DOHH2 (cell line): ENCODE data around the gene CTDSPL.

Experiments
- H3F3A ChIP-seq: fragments of 200-600 bp; sonication (generic), shearing (Covaris generic); 2 replicates; pipeline ENCODE4 v1.6.0; 2016; ENCODE audit warnings: antibody characterized with exemption, mild to moderate bottlenecking; ENCODE audit not compliant: control insufficient read depth, insufficient read depth
- H3K27ac ChIP-seq: fragments of 200-600 bp; sonication (generic); 2 replicates; pipeline ENCODE4 v1.5.1; 2014; ENCODE audit warnings: low read depth, mild to moderate bottlenecking, low read length, moderate library complexity
- H3K27me3 ChIP-seq: fragments of 200-600 bp; sonication (generic); 2 replicates; pipeline ENCODE4 v1.6.1; 2014; ENCODE audit warnings: mild to moderate bottlenecking, low read length, mixed read lengths; ENCODE audit not compliant: control insufficient read depth
- H3K36me3 ChIP-seq: fragments of 200-600 bp; sonication (generic); 2 replicates; pipeline ENCODE4 v1.6.1; 2014; ENCODE audit warnings: mild to moderate bottlenecking, low read length, moderate library complexity, mixed read lengths; ENCODE audit not compliant: control insufficient read depth
- H3K4me1 ChIP-seq: fragments of 200-600 bp; sonication (generic); 2 replicates; pipeline ENCODE4 v1.6.1; 2014; ENCODE audit warnings: mild to moderate bottlenecking, low read length, mixed read lengths; ENCODE audit not compliant: control insufficient read depth
- H3K4me2 ChIP-seq: fragments of 200-600 bp; sonication (generic); 2 replicates; pipeline ENCODE4 v1.6.0; 2014; ENCODE audit warnings: mild to moderate bottlenecking, low read length, moderate library complexity
- H3K4me3 ChIP-seq: fragments of 200-600 bp; sonication (generic); 2 replicates; pipeline ENCODE4 v1.5.1; 2014; ENCODE audit warnings: mild to moderate bottlenecking, low read length, mixed read lengths
- H3K79me2 ChIP-seq: fragments of 200-600 bp; sonication (generic); 2 replicates; pipeline ENCODE4 v1.6.1; 2014; ENCODE audit warnings: mild to moderate bottlenecking, low read length, mixed read lengths; ENCODE audit not compliant: control insufficient read depth
- H3K9me2 ChIP-seq: fragments of 200-600 bp; sonication (generic); replicated peaks from 2 replicates; pipeline ENCODE4 v1.6.1; 2014; ENCODE audit warnings: mild to moderate bottlenecking, low read length, mixed read lengths; ENCODE audit not compliant: control insufficient read depth
- H3K9me3 ChIP-seq: fragments of 200-600 bp; sonication (generic); 2 replicates; pipeline ENCODE4 v1.6.1; 2014; ENCODE audit warnings: antibody characterized with exemption, low read length, mixed read lengths; ENCODE audit not compliant: control insufficient read depth, insufficient read depth
- H4K20me1 ChIP-seq: fragments of 200-600 bp; sonication (generic); 2 replicates; pipeline ENCODE4 v1.6.0; 2014; ENCODE audit warnings: low read depth, mild to moderate bottlenecking, antibody characterized with exemption, low read length, moderate library complexity; ENCODE audit not compliant: control insufficient read depth, insufficient read depth
- EZH2phosphoT487 ChIP-seq: fragments of 200-600 bp; sonication (generic); IDR thresholded peaks from 2 replicates; pipeline ENCODE4 v1.6.1; 2017; ENCODE audit warnings: borderline replicate concordance, mild to moderate bottlenecking, antibody characterized with exemption, low read length, moderate library complexity, mixed read lengths
- TF ChIP-seq, protein P1 (sequence below): fragments of 200-600 bp; sonication (generic); IDR thresholded peaks from one replicate; pipeline ENCODE4 v1.5.1; 2014; ENCODE audit warnings: antibody characterized with exemption, mild to moderate bottlenecking, low read depth, low read length; ENCODE audit not compliant: poor library complexity, severe bottlenecking

CTDSPL gene

DNA sequence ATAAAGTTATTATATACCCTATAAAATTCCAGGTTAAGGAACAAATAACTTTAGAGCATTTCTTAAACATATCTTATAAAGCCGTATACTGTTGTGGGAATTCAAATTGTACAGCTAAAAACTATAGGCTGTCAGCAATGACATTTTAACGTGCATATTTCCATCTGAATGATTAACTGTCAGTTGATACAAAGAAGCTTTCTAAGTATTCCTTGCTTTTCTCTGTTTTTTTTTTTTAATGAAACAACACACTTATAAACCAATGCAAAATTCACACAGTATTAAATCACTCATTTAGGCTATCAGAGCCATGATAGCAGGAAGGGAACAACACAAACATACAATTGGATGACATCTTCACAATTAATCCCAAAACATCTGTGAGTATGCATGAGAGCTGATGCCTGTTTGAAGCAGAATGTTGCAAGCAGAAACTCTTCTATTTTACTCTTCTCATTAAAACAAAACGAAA lies 61.9 kb downstream of the CTDSPL start:
- no peaks in the 10 kb centered on the region for H3K4me1 ChIP-seq
- TF ChIP-seq, protein P1, sequence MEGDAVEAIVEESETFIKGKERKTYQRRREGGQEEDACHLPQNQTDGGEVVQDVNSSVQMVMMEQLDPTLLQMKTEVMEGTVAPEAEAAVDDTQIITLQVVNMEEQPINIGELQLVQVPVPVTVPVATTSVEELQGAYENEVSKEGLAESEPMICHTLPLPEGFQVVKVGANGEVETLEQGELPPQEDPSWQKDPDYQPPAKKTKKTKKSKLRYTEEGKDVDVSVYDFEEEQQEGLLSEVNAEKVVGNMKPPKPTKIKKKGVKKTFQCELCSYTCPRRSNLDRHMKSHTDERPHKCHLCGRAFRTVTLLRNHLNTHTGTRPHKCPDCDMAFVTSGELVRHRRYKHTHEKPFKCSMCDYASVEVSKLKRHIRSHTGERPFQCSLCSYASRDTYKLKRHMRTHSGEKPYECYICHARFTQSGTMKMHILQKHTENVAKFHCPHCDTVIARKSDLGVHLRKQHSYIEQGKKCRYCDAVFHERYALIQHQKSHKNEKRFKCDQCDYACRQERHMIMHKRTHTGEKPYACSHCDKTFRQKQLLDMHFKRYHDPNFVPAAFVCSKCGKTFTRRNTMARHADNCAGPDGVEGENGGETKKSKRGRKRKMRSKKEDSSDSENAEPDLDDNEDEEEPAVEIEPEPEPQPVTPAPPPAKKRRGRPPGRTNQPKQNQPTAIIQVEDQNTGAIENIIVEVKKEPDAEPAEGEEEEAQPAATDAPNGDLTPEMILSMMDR: no peak
- TF ChIP-seq EZH2phosphoT487: no peak
- H4K20me1 ChIP-seq: no peaks in the 10 kb centered on the region
- H3K27me3 ChIP-seq: peaks cover 8% of the 10 kb centered on the region
- H3K9me3 ChIP-seq: no peaks in the 10 kb centered on the region
- no peaks in the 10 kb centered on the region for H3F3A ChIP-seq
- H3K4me2 ChIP-seq: no peak overlapping the region
- no peak overlapping the region for H3K4me3 ChIP-seq
- no peaks in the 10 kb centered on the region for H3K79me2 ChIP-seq
- no peaks in the 10 kb centered on the region for H3K36me3 ChIP-seq
- H3K9me2 ChIP-seq: no peaks in the 10 kb centered on the region
- no peak overlapping the region for H3K27ac ChIP-seq

DNA sequence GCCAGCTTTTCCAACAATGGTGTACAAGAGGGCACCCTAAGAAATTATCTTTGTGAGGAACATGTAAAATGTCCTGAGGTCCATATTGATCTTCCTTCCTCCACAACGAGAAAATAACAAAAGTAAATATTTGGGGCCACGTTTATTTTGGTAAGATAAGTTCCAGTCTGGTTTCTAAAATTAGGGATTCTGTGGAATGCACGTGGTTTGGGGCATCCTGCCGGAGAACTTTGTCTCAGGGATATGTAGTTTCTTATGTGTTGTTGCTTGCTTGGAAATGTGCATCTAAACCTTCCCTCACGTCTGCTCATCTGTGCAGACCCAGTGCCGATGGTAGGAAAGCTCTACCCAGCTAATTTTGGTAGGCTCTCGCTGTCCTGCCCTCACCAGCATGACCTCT lies 62.8 kb downstream of the CTDSPL start:
- no peaks in the 10 kb centered on the region for H3K79me2 ChIP-seq
- H4K20me1 ChIP-seq: no peaks in the 10 kb centered on the region
- no peaks in the 10 kb centered on the region for H3F3A ChIP-seq
- no peaks in the 10 kb centered on the region for H3K9me2 ChIP-seq
- H3K4me2 ChIP-seq: no peak overlapping the region
- no peaks in the 10 kb centered on the region for H3K4me1 ChIP-seq
- peaks cover 4% of the 10 kb centered on the region for H3K27me3 ChIP-seq
- H3K9me3 ChIP-seq: no peaks in the 10 kb centered on the region
- no peak overlapping the region for H3K27ac ChIP-seq
- no peaks in the 10 kb centered on the region for H3K36me3 ChIP-seq
- H3K4me3 ChIP-seq: no peak overlapping the region
- TF ChIP-seq EZH2phosphoT487: no peak
- TF ChIP-seq, protein P1: no peak

DNA sequence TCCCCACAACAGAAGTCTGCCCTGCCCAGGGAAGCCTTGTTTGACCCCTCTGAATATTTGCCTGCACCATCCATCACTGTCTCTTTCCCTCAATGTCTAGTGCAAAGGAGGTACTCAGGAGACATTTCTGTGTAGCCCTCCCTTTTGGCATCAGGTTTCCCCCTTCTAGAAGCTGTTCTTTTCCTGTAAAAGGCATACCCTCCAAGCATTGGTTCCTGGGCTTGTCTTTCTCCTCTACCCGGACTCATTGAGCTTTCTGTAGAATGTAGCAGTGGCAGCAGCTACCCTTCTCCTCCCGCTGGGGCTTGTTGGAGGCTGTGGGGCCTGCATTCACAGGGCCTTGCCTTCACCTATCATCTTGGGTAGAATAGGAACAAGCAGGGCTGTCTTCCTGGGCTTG lies 63.5 kb downstream of the CTDSPL start:
- Histone ChIP-seq H3K9me2 (no peaks in the 10 kb centered on the region), H3K4me3 (no peak overlapping the region), H3F3A (no peaks in the 10 kb centered on the region), H4K20me1 (no peaks in the 10 kb centered on the region), H3K9me3 (no peaks in the 10 kb centered on the region), H3K27ac (no peak overlapping the region), H3K36me3 (no peaks in the 10 kb centered on the region), H3K79me2 (no peaks in the 10 kb centered on the region), H3K4me2 (no peak overlapping the region), H3K27me3 (peaks cover 2% of the 10 kb centered on the region), H3K4me1 (no peaks in the 10 kb centered on the region)
- TF ChIP-seq, protein P1: no peak
- no peak for TF ChIP-seq EZH2phosphoT487
